Endothelial cell of umbilical vein (primary cell): ENCODE data around the gene PPIL1. TPM values are rescaled to one million over a fixed set of nuclear protein-coding genes. Genes with fewer than 3 reads are reported as not detected.

Source experiments
- BruUV-seq: library from RNA; stranded (reverse); fragments of 400-500 nt; replicated peaks from 2 replicates; lab custom pipeline; 2021; lab: Mats Ljungman, UMichigan
- CTCF ChIA-PET: fragments of 300-600, 350-600 bp; sonication (Branson Sonifier 250); formaldehyde crosslinking; loops from one replicate; lab custom pipeline; 2021; ENCODE audit warnings: antibody characterized with exemption, inconsistent platforms; lab: Charles Lee
- POLR2A ChIA-PET: fragments of 300-600, 350-600 bp; sonication (Branson Sonifier 250); formaldehyde crosslinking; loops from one replicate; lab custom pipeline; 2021; ENCODE audit warnings: antibody characterized with exemption, inconsistent platforms; lab: Charles Lee
- DNase-seq: peaks from one replicate; pipeline ENCODE4 v3.0.0-alpha.2; 2011; ENCODE audit warnings: low read depth, low spot score
- FAIRE-seq: peaks from 2 replicates; lab custom pipeline; 2011; peaks lifted over from hg19 to GRCh38; lab: Jason Lieb, UNC
- H2AFZ ChIP-seq: 2 replicates; pipeline ENCODE4 v1.6.0; 2012; ENCODE audit warnings: low read depth, low read length, control low read depth, inconsistent platforms
- H3K27ac ChIP-seq: 2 replicates; pipeline ENCODE4 v1.5.1; 2011; ENCODE audit warnings: low read depth, mild to moderate bottlenecking, control low read depth, low read length, moderate library complexity; ENCODE audit not compliant: insufficient read depth
- H3K27me3 ChIP-seq, 2 experiments: 2 replicates each; pipeline versions ENCODE4 v1.6.0 to v1.6.1; 2011; ENCODE audit warnings: low read length in 2 of 2, mixed read lengths in 1 of 2; ENCODE audit not compliant: control insufficient read depth in 2 of 2, insufficient read depth in 2 of 2
- H3K36me3 ChIP-seq, 2 experiments: 2 replicates in 1 of 2; 3 replicates in 1 of 2; pipeline ENCODE4 v1.5.1; 2011; ENCODE audit warnings: low read length in 2 of 2, mild to moderate bottlenecking in 1 of 2, moderate library complexity in 1 of 2; ENCODE audit not compliant: control insufficient read depth in 2 of 2, insufficient read depth in 2 of 2; ENCODE audit errors: extremely low read depth in 1 of 2
- H3K4me1 ChIP-seq: 3 replicates; pipeline ENCODE4 v1.5.1; 2011; ENCODE audit warnings: mild to moderate bottlenecking, low read length; ENCODE audit not compliant: control insufficient read depth, insufficient read depth; ENCODE audit errors: extremely low read depth
- H3K4me2 ChIP-seq: 2 replicates; pipeline ENCODE4 v1.6.1; 2011; ENCODE audit warnings: low read length, control low read depth, mixed read lengths; ENCODE audit not compliant: insufficient read depth
- H3K4me3 ChIP-seq, 3 experiments: fragments of 200-600 bp in 1 of 3; sonication (generic), shearing (Covaris generic) in 1 of 3; replicated peaks in 1 of 3; 2 replicates each; pipeline ENCODE4 v1.5.1; 2011 to 2016; ENCODE audit warnings: control low read depth in 3 of 3, low read length in 3 of 3, mild to moderate bottlenecking in 2 of 3, inconsistent platforms in 1 of 3, low read depth in 1 of 3, moderate library complexity in 1 of 3; ENCODE audit not compliant: insufficient read depth in 1 of 3
- H3K79me2 ChIP-seq: 2 replicates; pipeline ENCODE4 v1.6.0; 2012; ENCODE audit warnings: low read length, inconsistent platforms; ENCODE audit not compliant: control insufficient read depth, insufficient read depth
- H3K9ac ChIP-seq: replicated peaks from 2 replicates; pipeline ENCODE3; 2011; ENCODE audit warnings: low read length, control low read depth; ENCODE audit not compliant: insufficient read depth; ENCODE audit errors: extremely low read depth
- H3K9me1 ChIP-seq: replicated peaks from 3 replicates; pipeline ENCODE4 v1.6.0; 2011; ENCODE audit warnings: mild to moderate bottlenecking, low read length; ENCODE audit not compliant: control insufficient read depth, insufficient read depth; ENCODE audit errors: extremely low read depth
- H3K9me3 ChIP-seq: replicated peaks from 2 replicates; pipeline ENCODE4 v1.5.1; 2012; ENCODE audit warnings: low read length, inconsistent platforms; ENCODE audit not compliant: control insufficient read depth, insufficient read depth
- H4K20me1 ChIP-seq: replicated peaks from 2 replicates; pipeline ENCODE3; 2011; ENCODE audit warnings: mild to moderate bottlenecking, low read length; ENCODE audit not compliant: control insufficient read depth, insufficient read depth; ENCODE audit errors: extremely low read depth
- EZH2 ChIP-seq: IDR thresholded peaks from 2 replicates; pipeline ENCODE4 v1.6.1; 2012; ENCODE audit warnings: borderline replicate concordance, low read depth, mild to moderate bottlenecking, moderate library complexity, low read length, inconsistent platforms; ENCODE audit not compliant: severe bottlenecking
- FOS ChIP-seq: IDR thresholded peaks from 2 replicates; pipeline ENCODE4 v1.6.1; 2011; ENCODE audit warnings: mild to moderate bottlenecking, low read length, moderate library complexity, borderline replicate concordance; ENCODE audit not compliant: insufficient read depth
- GATA2 ChIP-seq: IDR thresholded peaks from 2 replicates; pipeline ENCODE4 v1.7.0; 2011; ENCODE audit warnings: low read depth, mild to moderate bottlenecking, moderate library complexity, mixed read lengths, low read length; ENCODE audit not compliant: insufficient read length, insufficient read depth
- JUN ChIP-seq: IDR thresholded peaks from 2 replicates; pipeline ENCODE4 v1.6.1; 2011; ENCODE audit warnings: borderline replicate concordance, low read depth; ENCODE audit not compliant: insufficient read length, insufficient read depth
- MYC ChIP-seq: IDR thresholded peaks from one replicate; pipeline ENCODE4 v1.6.1; 2011; ENCODE audit warnings: mild to moderate bottlenecking, low read depth, low read length
- POLR2A ChIP-seq: IDR thresholded peaks from 2 replicates; pipeline ENCODE4 v1.6.1; 2012; ENCODE audit warnings: low read depth, mild to moderate bottlenecking, control low read depth, low read length
- POLR2AphosphoS5 ChIP-seq: IDR thresholded peaks from 2 replicates; pipeline ENCODE4 v1.6.1; 2012; ENCODE audit warnings: low read depth, mild to moderate bottlenecking, control low read depth, low read length, moderate library complexity; ENCODE audit not compliant: insufficient read depth
- dilution Hi-C: fragments of 300-500 bp; cut with MboI; formaldehyde crosslinking; loops from one replicate; pipeline ENCODE4 v1.15.0; 2019; ENCODE audit warnings: low sequenced_read_pairs; ENCODE audit not compliant: extremely low pct_ligation_motif_present
- intact Hi-C: fragments of 100-400 bp; cut with micrococcal nuclease; formaldehyde crosslinking; loops from one replicate; pipeline ENCODE4 v1.10.0; 2022
- polyA plus RNA-seq, 4 experiments: library from polyadenylated mRNA; depleted of rRNA in 3 of 4; stranded (reverse) in 3 of 4; unstranded in 1 of 4; fragments of >200 nt; gene quantifications; 2 replicates each; pipeline versions ENCODE4 v1.2.1 to v1.2.3, GENCODE V29; 2011 to 2012; ENCODE audit warnings: missing spikeins in 1 of 4
- total RNA-seq: library from RNA; stranded (reverse); gene quantifications from 2 replicates; pipeline ENCODE4 v1.2.3, GENCODE V29; 2021
- TF ChIP-seq, protein P1 (sequence below), 2 donors: IDR thresholded peaks; 1 replicate in 1 of 2; 2 replicates in 1 of 2; pipeline ENCODE4 v1.5.1; 2011; ENCODE audit warnings: low read length in 2 of 2, mild to moderate bottlenecking in 2 of 2, moderate library complexity in 2 of 2, control low read depth in 1 of 2, inconsistent platforms in 1 of 2, low read depth in 1 of 2; ENCODE audit not compliant: insufficient read depth in 1 of 2; ENCODE audit errors: extremely low read depth in 1 of 2
- TF ChIP-seq, protein P2 (sequence below): IDR thresholded peaks from 2 replicates; pipeline ENCODE4 v1.6.1; 2011; ENCODE audit not compliant: insufficient read depth, insufficient read length

Gene PPIL1
- total and polyA plus RNA-seq, 2 donors (not counting 3 experiments of a cell fraction or from before 2014, with no cell fraction given), result 28.6 to 35.6 TPM

GRCh38 chr6:36885461-36886401, 11.1 kb upstream of the PPIL1 start, which contains the start of gene C6orf89:
Gene C6orf89, plus strand, starts transcription at chr6:36885952. Its CDS starts 13,493 bp downstream, at chr6:36899445.
- no peaks in the 10 kb centered on the region for H3K36me3 ChIP-seq
- FAIRE-seq (peak; percentile 89), DNase-seq (peak; percentile 96)
- POLR2A ChIA-PET, result no interaction called here
- peak within 1 kb of the TSS; percentile 91 for H3K4me2 ChIP-seq
- H4K20me1 ChIP-seq, result no peaks in the 10 kb centered on the region
- peak within 1 kb of the TSS; percentile 76 for H3K27ac ChIP-seq
- peak within 1 kb of the TSS; percentile 93 for H3K9ac ChIP-seq
- peaks cover 2% of the 10 kb centered on the region for H3K79me2 ChIP-seq
- no peaks in the 10 kb centered on the region for H3K9me3 ChIP-seq
- dilution Hi-C loops (no loop called here), intact Hi-C loops (loop anchor here (1.0 to 2.0 kb wide), 7 partner anchors 10 to 325 kb away; partner anchors contain the start of gene MTCH1)
- CTCF ChIA-PET, result interaction anchor here (0.5 to 2.9 kb wide), 28 partner anchors 9 to 325 kb away, joined by 3 to 59 read pairs (median 4); partner anchors contain the start of genes MTCH1 and PPIL1
- no peaks in the 10 kb centered on the region for H3K27me3 ChIP-seq
- H2AFZ ChIP-seq, result peak within 1 kb of the TSS; percentile 97
- no peaks in the 10 kb centered on the region for H3K9me1 ChIP-seq
- peak within 1 kb of the TSS; percentile 77 to 95 (median 84) for H3K4me3 ChIP-seq
- TF ChIP-seq GATA2 (no peak), EZH2 (no peak), JUN (no peak), MYC (no peak), FOS (peak; percentile 5), POLR2A (peak; percentile 89), POLR2AphosphoS5 (peak; percentile 85)
- TF ChIP-seq, protein P1, sequence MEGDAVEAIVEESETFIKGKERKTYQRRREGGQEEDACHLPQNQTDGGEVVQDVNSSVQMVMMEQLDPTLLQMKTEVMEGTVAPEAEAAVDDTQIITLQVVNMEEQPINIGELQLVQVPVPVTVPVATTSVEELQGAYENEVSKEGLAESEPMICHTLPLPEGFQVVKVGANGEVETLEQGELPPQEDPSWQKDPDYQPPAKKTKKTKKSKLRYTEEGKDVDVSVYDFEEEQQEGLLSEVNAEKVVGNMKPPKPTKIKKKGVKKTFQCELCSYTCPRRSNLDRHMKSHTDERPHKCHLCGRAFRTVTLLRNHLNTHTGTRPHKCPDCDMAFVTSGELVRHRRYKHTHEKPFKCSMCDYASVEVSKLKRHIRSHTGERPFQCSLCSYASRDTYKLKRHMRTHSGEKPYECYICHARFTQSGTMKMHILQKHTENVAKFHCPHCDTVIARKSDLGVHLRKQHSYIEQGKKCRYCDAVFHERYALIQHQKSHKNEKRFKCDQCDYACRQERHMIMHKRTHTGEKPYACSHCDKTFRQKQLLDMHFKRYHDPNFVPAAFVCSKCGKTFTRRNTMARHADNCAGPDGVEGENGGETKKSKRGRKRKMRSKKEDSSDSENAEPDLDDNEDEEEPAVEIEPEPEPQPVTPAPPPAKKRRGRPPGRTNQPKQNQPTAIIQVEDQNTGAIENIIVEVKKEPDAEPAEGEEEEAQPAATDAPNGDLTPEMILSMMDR (IDR thresholded peaks at IDR 0.05; ENCODE audit: extremely low read depth in 1 of 2, insufficient read depth in 1 of 2, low read depth in 1 of 2, low read length in 2 of 2), result peak; percentile 78 to 84
- TF ChIP-seq, protein P2, sequence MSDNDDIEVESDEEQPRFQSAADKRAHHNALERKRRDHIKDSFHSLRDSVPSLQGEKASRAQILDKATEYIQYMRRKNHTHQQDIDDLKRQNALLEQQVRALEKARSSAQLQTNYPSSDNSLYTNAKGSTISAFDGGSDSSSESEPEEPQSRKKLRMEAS, result no peak
- H3K4me1 ChIP-seq, result peaks cover 12% of the 10 kb centered on the region
- BruUV-seq, result TSS peak; percentile 85
